Measurements from ENCODE around the gene NRM. TPM values are rescaled to one million over a fixed set of nuclear protein-coding genes. Genes with fewer than 3 reads are reported as not detected.
"Not testable (repeated sequence)": the region's sequence is repeated elsewhere in the genome, so short reads cannot be mapped to it uniquely, and the experiment has no call there.

NRM gene
- total RNA-seq, 1 donor from 2014 or later: 17.8 TPM

GRCh38 chr6:30676660-30677285 is 14.0 kb downstream of the NRM start:
- no peak for DNase-seq
- no peaks in the 10 kb centered on the region for H3K9me3 Mint-ChIP-seq
- peaks cover 57% of the 10 kb centered on the region for H3K4me1 Mint-ChIP-seq
- TF ChIP-seq, protein P1, sequence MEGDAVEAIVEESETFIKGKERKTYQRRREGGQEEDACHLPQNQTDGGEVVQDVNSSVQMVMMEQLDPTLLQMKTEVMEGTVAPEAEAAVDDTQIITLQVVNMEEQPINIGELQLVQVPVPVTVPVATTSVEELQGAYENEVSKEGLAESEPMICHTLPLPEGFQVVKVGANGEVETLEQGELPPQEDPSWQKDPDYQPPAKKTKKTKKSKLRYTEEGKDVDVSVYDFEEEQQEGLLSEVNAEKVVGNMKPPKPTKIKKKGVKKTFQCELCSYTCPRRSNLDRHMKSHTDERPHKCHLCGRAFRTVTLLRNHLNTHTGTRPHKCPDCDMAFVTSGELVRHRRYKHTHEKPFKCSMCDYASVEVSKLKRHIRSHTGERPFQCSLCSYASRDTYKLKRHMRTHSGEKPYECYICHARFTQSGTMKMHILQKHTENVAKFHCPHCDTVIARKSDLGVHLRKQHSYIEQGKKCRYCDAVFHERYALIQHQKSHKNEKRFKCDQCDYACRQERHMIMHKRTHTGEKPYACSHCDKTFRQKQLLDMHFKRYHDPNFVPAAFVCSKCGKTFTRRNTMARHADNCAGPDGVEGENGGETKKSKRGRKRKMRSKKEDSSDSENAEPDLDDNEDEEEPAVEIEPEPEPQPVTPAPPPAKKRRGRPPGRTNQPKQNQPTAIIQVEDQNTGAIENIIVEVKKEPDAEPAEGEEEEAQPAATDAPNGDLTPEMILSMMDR (IDR thresholded peaks at IDR 0.05): no peak
- H3K27me3 Mint-ChIP-seq: no peaks in the 10 kb centered on the region
- POLR2A ChIA-PET: interaction anchor here (0.5 to 15.3 kb wide), 2 partner anchors 46 to 68 kb away, joined by 9 to 697 read pairs; partner anchors contain the start of genes IER3, MDC1 and TUBB
- peaks cover 53% of the 10 kb centered on the region for H3K36me3 Mint-ChIP-seq (ENCODE audit: low read depth)
- CTCF ChIA-PET: interaction anchor here (0.9 to 15.7 kb wide), 2 partner anchors 12 to 52 kb away, joined by 4 to 576 read pairs; partner anchors contain the start of gene TUBB
- ATAC-seq (ENCODE audit: low read depth): no peak
- H3K4me3 Mint-ChIP-seq: no peak overlapping the region
- intact Hi-C loops (cut with micrococcal nuclease): loop anchor here (10.0 kb wide), 1 partner anchor 222 kb away; no protein-coding TSS in a partner anchor
- no peak overlapping the region for H3K27ac Mint-ChIP-seq

GRCh38 chr6:30672445-30673253 is 18.1 kb downstream of the NRM start, which contains the start of gene DHX16:
DHX16 (minus strand) TSS chr6:30673006; CDS start chr6:30672841, 165 bp downstream.
- POLR2A ChIA-PET: interaction anchor here (0.7 to 15.3 kb wide), 16 partner anchors 9 to 212 kb away, joined by 3 to 697 read pairs (median 3); partner anchors contain the start of genes ABCF1, DDR1, MDC1 and MRPS18B

DNA sequence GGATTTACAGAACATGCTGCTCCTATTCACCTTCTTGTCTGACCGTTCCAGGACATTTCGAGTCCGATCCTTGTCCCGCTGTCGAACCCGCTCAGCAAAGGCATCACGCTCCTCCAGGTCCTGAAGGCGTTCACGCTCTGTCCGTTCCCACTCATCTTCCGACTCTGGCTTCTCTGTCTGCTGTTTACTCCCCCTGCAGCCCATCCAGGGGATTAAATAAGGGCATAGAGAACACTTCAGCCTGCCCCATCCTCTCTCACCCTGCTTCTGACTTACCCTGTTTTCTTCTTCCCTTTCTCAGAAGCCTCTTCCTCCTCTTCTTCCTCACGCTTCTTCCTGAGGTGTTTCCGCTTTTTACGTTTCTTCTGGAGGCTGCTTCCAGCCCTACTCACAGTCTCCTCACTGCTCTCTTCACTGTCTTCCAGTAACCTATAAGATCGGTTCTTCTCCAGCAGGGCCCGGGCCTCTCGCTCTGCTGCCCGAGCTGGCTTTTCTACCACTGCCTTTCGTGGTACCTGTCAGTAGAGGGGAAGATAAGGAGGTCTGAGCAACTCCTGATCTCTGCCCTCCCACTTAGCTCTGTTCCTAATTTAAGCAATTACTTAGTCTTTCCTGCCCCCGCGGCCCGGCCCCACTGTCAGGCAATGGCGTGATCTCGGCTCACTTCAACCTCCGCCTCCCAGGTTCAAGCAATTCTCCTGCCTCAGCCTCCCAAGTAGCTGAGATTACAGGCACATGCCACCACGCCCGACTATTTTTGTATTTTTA is 19.8 kb downstream of the NRM start:
- H3K4me3 Mint-ChIP-seq: peak overlapping the region; percentile 91
- intact Hi-C loops (cut with micrococcal nuclease): loop anchor here (10.0 kb wide), 1 partner anchor 216 kb away; no protein-coding TSS in a partner anchor
- DNase-seq (no peak), ATAC-seq (ENCODE audit: low read depth) (no peak)
- H3K9me3 Mint-ChIP-seq: no peaks in the 10 kb centered on the region
- TF ChIP-seq, protein P1 (IDR thresholded peaks at IDR 0.05): no peak
- H3K36me3 Mint-ChIP-seq (ENCODE audit: low read depth): peaks cover 49% of the 10 kb centered on the region
- CTCF ChIA-PET: interaction anchor here (1.7 to 15.7 kb wide), 5 partner anchors 12 to 189 kb away, joined by 3 to 576 read pairs (median 8); partner anchors contain the start of gene TUBB
- peaks cover 39% of the 10 kb centered on the region for H3K4me1 Mint-ChIP-seq
- H3K27ac Mint-ChIP-seq: peak overlapping the region; percentile 66
- POLR2A ChIA-PET: interaction anchor here (0.6 to 15.3 kb wide), 4 partner anchors 15 to 189 kb away, joined by 3 to 697 read pairs (median 6); partner anchors contain the start of genes MDC1 and TUBB
- H3K27me3 Mint-ChIP-seq: no peaks in the 10 kb centered on the region

More at GRCh38 chr6:30672445-30673253, 18.1 kb downstream of the NRM start, which contains the start of gene DHX16:
- ATAC-seq (ENCODE audit: low read depth) (peak; percentile 88), DNase-seq (peak; percentile 80)
- H3K9me3 Mint-ChIP-seq: no peaks in the 10 kb centered on the region
- H3K27ac Mint-ChIP-seq: peak within 1 kb of the TSS; percentile 84
- CTCF ChIA-PET: interaction anchor here (0.7 to 15.7 kb wide), 11 partner anchors 9 to 191 kb away, joined by 3 to 576 read pairs (median 5); partner anchors contain the start of genes ATAT1 and TUBB
- intact Hi-C loops (cut with micrococcal nuclease): loop anchor here (1.0 to 10.0 kb wide), 9 partner anchors 10 to 218 kb away; partner anchors contain the start of genes ATAT1, C6orf136, GNL1 and MRPS18B
- H3K36me3 Mint-ChIP-seq (ENCODE audit: low read depth): peaks cover 51% of the 10 kb centered on the region
- TF ChIP-seq, protein P1 (IDR thresholded peaks at IDR 0.05): peak; percentile 51
- H3K4me1 Mint-ChIP-seq: peaks cover 42% of the 10 kb centered on the region
- no peaks in the 10 kb centered on the region for H3K27me3 Mint-ChIP-seq
- H3K4me3 Mint-ChIP-seq: peak within 1 kb of the TSS; percentile 91

GRCh38 chr6:30666300-30666699 is 24.5 kb downstream of the NRM start:
- H3K27me3 Mint-ChIP-seq; H3K9me3 Mint-ChIP-seq; CTCF ChIA-PET; H3K4me3 Mint-ChIP-seq; DNase-seq; ATAC-seq (ENCODE audit: low read depth); intact Hi-C loops (cut with micrococcal nuclease): not testable (repeated sequence)
- peak overlapping the region; percentile 1 for H3K27ac Mint-ChIP-seq
- POLR2A ChIA-PET: interaction anchor here (1.6 kb wide), 1 partner anchor 51 kb away, joined by 4 read pairs; the partner anchor contains the start of gene MDC1
- H3K36me3 Mint-ChIP-seq (ENCODE audit: low read depth): peaks cover 80% of the 10 kb centered on the region
- H3K4me1 Mint-ChIP-seq: peaks cover 16% of the 10 kb centered on the region

Data from activated B cell treated with CpG ODN at 0.5 μM for 24 hours (primary cell).